ENCODE data around the gene CELA2B.
"Not testable (repeated sequence)": the region's sequence is repeated elsewhere in the genome, so short reads cannot be mapped to it uniquely, and the experiment has no call there.

Gene CELA2B

GRCh38 chr1:15479654-15480347 is 3.9 kb downstream of the CELA2B start:
- TF ChIP-seq CTCF (IDR thresholded peaks at IDR 0.05; ENCODE audit: low read depth, low read length): no peak
- H3K4me3 ChIP-seq (replicated peaks in 1 of 2; ENCODE audit: low read depth in 2 of 2, low read length in 2 of 2): no peak overlapping the region

DNA sequence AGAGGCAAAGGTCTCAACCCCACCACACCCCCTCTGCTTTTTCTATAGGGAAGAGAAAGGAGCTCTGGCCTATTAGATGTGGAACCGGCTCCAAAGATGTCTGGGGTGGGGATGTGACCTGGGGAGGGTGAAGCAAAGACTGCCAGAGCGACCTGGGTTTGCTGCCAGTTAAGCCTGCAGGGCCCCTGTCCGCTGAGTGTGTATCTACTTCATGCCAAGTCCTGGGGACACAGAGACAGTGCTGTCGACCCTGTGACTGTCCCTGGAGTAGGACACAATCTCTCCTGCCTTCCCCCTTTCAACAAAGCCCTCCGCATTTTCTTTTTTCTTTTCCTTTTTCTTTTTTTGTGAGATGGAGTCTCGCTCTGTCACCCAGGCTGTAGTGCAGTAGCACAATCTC is 6.6 kb downstream of the CELA2B start:
- H3K4me3 ChIP-seq (replicated peaks in 1 of 2; ENCODE audit: low read depth in 2 of 2, low read length in 2 of 2): not testable (repeated sequence)

More at GRCh38 chr1:15479654-15480347, 3.9 kb downstream of the CELA2B start:
- DNase-seq (ENCODE audit: low read depth in 2 of 2): no peak

GRCh38 chr1:15482983-15483543 is 7.2 kb downstream of the CELA2B start:
- not testable (repeated sequence) for DNase-seq (ENCODE audit: low read depth in 2 of 2); H3K4me3 ChIP-seq (replicated peaks in 1 of 2; ENCODE audit: low read depth in 2 of 2, low read length in 2 of 2)

More for the DNA sequence above, 6.6 kb downstream of the CELA2B start:
- DNase-seq (ENCODE audit: low read depth in 2 of 2): not testable (repeated sequence)

DNA sequence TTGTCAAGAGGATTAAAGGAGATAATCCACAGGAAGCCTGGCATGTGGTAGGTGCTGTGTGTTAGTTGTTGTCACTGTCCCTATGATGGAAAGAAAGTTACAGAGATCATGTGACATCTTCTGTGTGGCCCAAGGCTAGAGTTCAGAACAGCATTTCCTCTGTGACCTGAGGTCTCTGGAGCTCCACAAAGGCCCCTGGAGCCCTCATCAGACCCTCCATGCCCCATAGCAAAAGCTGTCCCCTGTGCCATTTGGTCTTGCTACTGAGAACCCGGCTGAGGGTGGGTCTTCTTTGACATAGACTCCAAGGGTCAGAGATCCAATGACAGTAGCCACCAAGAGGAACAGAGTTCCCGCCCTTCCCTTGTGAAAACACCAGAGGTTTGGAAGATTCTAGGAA is 8.1 kb downstream of the CELA2B start:
- DNase-seq (ENCODE audit: low read depth in 2 of 2): no peak
- no peak for TF ChIP-seq CTCF (IDR thresholded peaks at IDR 0.05; ENCODE audit: low read depth, low read length)
- H3K4me3 ChIP-seq (replicated peaks in 1 of 2; ENCODE audit: low read depth in 2 of 2, low read length in 2 of 2): no peak overlapping the region

GRCh38 chr1:15484443-15484842 is 8.5 kb downstream of the CELA2B start:
- H3K4me3 ChIP-seq (replicated peaks in 1 of 2; ENCODE audit: low read depth in 2 of 2, low read length in 2 of 2); DNase-seq (ENCODE audit: low read depth in 2 of 2): not testable (repeated sequence)

- no peak overlapping the region for H3K4me3 ChIP-seq (replicated peaks in 1 of 2; ENCODE audit: low read depth in 2 of 2, low read length in 2 of 2)
- DNase-seq (ENCODE audit: low read depth in 2 of 2): no peak
- TF ChIP-seq CTCF (IDR thresholded peaks at IDR 0.05; ENCODE audit: low read depth, low read length): no peak
Observed at GRCh38 chr1:15485636-15486035, 9.7 kb downstream of the CELA2B start.

GRCh38 chr1:15486844-15487610 is 11.1 kb downstream of the CELA2B start:
- H3K4me3 ChIP-seq (replicated peaks in 1 of 2; ENCODE audit: low read depth in 2 of 2, low read length in 2 of 2): not testable (repeated sequence)

DNA sequence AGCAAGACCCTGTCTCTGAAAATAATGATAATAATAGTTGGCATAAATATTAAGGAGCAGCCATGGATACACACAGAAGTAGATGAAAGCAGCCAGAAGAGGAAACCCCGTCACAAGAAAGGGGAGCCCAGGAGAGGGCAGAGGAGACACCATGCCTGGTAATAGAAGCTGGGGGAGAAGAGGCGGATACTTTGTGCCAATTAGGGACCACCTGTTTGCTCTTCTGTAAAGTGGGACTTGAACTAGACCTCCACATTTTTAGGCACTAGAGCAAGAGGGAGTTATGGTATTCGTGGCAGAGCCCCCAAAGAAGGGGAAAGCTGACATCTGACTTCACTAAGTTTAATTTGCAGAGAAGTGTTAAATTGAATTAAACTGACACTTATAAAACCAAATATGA is 12.5 kb downstream of the CELA2B start:
- H3K4me3 ChIP-seq (replicated peaks in 1 of 2; ENCODE audit: low read depth in 2 of 2, low read length in 2 of 2): no peak overlapping the region
- no peak for TF ChIP-seq CTCF (IDR thresholded peaks at IDR 0.05; ENCODE audit: low read depth, low read length)
- DNase-seq (ENCODE audit: low read depth in 2 of 2): no peak

More at GRCh38 chr1:15486844-15487610, 11.1 kb downstream of the CELA2B start:
- DNase-seq (ENCODE audit: low read depth in 2 of 2): not testable (repeated sequence)
